Measurements from ENCODE around the gene IRF1.
A peak's percentile ranks its signal among the peaks of the same experiment; 100 is the strongest.

IRF1 gene

DNA sequence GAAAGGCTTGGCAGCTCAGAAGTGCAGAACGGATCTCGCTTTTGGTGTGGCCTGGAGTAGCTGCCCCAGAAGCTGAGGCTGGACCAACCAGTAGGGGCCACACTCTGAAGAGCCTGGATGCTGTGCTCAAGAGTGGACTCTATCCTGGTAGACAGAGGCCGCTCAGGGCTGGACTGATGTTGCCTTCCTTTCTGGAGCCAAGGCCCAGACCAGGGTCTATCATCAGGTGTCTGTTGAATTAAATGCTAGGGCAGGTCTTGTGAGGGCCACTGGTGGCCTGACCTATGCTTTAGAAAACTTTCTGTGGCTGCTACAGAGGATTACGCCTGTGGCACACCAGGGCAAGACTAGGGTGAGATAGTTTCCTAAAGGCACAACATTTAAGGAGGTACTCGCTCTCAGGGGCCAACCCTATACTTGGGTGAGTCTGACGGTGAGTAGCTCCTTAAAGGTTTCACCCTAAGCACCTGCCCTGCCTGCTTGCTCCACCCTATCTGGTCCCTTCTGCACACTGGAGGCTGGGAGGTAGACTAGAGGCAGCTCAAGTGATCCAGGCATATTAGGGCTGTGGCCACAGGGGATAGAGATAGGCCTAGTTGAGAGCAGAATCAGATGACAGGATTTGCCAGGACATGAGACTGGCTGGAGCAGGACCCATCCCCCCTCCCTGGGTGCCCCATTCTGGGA lies 9.8 kb upstream of the IRF1 start:
- no peak for DNase-seq

DNA sequence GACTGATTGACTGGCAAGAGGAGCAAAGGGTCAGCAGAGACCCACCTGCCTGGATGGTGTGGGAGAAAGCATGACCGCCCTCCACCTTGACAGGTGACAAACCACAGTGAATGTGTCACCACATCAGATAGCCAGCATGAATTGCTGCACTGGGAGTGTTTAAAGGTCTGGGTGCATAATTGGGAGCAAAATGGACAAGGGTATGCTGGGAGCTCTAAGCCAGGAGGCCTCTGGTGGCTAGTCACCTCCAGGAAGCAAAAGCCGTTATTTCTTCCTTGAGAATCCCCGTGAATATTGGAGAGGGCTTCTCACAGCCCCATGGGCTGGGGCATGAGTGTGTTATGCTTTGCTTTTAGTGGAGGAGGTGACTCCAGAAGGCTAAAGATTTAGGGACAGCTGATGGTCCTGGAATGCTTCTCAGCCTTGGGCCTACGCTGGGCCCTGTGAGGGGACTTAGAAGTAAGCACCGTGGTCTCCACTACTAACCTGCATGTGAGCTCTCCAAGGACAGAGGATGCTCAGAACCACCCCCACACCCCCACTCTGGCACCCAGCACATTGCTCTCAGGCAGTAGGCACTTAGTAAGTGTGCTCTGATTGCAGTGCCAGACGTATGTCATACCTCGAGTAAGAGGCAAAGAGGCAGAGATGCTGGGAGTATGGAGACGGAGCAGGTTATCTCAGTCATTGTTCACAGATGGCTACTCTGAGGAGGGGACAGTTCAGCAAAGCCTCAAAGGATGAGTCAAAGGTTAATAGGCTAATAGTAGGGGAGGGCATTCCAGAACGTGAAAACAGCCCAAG lies 9.1 kb upstream of the IRF1 start:
- DNase-seq: no peak

DNA sequence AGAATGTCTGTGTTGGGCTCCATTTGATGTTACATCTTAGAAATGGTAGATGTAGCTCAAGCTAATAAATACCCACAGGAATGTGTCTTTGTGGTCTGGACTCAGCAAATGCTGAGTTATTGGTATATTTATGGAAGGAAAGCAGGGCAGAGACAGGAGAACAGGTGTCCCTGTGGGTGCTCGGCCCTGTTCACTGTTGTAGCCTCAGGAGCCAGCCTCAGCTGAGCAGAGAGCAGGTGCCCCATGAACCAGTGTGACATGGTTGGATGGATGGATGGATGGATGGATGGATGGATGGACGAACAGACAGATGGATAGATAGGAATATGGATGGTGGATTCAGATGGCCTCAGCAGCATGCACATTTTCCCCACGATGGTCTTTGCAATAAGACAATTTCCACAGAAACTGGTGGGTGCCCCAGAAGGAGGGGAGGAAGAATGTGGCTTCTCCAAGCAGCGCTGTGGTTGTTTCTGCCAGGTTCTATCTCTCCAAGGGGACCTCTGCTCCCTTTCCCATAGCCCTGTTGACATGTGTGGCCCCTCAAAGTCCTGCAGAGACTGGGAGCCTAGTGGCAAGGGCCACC lies 8.2 kb upstream of the IRF1 start:
- DNase-seq: no peak

DNA sequence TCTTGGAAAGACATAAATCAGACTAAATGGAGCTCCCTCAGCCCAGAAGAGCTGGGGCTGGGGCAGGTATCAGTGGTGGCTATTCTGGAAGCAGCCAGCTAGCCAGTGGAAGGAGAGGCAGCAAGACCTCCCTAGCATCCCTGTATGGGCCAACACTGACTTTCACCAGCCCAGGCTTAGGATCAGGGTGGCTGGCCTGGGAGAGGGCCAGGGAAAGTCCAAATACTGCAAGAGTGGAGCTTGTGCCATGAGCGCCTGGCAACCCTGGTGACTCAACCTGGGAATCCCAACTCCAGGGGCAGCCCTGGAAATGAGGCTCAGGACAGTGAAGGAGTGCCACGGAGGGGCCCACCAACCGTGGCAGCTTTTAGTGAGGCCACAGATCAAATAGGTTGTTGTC lies 7.6 kb upstream of the IRF1 start:
- DNase-seq: no peak

DNA sequence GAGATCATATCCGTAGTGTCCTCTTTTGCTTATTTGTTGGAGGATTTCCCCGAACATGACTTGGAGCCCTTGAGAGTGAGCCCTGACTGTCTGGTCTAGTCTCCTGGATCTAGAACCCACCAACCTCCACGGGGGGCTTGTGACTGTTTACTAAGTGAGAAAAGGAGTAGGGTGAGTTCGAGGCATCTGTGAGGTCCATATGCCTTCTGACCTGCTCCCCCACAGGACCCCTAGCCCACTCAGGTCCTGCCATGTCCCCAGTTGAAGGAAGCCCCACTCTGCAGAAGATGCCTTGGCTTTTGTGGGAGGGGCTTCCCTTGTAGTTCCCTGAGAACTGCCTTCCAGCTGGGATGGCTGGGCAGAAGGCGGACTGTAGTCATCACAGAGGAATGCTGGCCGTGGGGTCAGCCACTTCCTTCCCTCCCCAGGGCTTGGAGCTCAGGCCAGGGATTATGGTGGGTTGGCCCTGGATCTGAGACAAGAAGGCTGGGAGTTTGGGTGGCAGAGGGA lies 7.0 kb upstream of the IRF1 start:
- no peak for DNase-seq

DNA sequence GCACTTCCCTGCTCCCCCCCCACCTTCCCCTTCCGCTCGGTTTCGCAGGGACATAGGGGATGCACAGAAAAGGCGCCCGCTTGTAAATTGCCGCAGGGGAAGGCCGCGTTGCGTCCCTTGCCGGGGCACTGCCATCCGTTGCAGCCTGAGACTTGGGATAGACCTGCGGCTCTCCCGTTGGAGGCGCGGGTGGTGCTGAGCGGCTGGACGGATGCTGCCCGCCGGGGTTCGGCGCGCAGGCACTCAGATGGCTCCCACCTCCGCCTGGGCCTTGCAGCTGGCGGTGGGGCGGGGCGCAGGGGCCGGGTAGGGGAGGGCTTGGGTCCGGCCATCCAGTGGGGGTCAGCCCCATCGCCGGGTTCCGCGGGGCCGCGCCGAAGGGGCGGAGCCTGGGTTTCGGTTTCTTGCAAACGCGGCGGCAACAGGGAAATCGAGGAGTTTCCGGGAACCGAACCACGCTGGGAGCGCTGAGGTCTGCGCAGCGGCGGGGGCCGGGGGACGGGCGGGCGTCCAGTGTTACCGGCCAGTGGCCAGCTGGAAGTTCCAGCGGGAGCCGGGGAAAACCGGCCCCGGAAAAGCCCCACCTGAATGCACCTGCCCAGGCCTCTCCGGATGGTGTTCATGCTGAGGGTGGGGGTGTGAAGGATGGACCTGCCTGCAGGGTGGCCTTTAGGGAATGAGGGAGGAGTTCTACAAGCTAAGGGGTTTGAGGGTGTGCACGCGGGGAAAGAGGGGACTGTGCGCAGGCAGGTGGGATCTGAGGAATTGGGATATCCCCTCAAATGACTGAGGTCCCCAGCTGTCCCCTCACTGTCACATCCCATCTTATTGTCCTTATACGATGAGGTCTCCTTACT lies 6.3 kb upstream of the IRF1 start:
- peak; percentile 44 for DNase-seq

DNA sequence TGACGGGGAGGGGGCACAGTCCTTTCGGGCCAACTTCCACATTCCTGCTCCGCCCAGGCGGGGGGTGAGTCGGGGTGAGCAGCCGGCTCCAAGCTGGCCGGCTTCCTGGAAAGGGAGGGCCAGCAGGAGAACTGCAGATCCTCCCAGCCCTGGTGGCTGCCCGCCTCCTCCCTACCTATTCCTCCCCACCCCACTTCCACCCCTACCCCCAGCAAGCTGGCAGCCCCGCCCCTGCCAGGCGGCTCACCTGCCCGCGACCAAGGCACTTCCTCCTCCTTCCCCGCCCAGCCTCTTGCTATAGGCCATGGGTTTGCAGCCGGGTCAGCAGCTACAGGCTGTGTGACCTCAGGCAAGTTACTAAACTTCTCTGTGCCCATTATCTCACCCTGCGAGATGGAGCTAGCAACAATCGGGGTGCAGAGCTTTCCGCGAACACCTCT lies 5.6 kb upstream of the IRF1 start:
- peak; percentile 86 for DNase-seq

DNA sequence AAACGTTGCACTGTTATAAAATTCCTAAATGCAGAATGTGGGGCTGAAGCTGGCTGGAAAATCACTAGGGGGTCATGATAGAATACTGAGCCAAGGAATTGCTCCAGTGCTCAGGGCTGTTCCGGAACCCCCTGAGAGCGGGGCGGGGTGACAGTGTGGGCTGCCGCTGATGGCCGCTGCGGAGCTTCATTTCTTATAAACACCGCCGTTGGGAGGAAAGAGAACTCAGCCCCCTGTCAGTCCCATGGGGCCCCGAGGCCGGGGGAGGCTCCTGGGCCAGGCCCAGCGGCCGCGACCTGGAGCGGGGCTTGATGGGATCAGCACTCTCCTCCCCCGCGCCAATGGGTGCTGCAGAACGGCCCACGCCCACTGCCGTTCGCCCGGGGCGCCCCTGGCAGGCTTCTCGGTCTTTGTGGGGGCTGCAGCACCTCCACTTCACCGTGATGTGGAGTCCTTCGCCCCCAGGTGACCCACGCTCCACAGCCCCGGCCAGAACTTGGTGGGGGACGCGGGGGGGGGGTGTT lies 5.2 kb upstream of the IRF1 start:
- DNase-seq: peak; percentile 51

DNA sequence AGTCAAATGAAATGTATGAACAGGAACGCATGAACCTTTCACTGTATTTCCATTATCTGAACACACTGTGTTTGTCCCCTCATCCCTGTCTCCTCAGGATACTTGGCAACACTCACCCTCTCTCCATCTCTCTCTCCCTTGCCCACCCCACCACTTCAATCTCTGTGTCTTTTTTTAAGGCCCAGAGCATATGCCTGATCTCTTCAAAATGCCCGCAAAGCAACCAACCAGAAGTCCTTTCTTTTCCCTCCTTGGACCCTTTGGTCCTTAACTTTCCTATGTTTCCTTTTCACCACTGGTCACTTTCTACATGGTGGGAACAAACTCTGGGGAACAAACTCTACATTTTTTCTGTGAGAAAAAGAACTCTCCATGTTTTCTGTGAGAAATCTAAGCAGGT lies 3.2 kb upstream of the IRF1 start:
- DNase-seq: no peak

DNA sequence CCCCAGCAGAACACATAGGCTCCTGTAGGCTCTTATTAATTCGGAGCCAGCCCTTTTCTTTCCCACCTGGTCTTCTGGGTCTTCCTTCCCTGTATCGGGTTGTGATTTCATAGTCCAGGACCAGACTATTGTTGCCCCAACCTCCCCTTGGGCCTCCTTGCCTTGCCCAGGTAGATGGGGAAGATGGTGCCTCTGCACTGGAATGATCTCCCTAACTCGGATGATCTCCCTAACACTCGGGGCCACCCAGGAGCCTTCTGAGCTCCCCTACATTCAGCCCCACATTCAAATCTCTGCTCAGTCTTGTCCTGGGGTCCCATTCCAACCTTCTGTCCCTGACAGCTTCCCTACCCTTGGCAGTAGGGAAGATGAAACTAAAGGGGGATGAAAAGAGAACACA lies 2.7 kb upstream of the IRF1 start:
- DNase-seq: no peak

DNA sequence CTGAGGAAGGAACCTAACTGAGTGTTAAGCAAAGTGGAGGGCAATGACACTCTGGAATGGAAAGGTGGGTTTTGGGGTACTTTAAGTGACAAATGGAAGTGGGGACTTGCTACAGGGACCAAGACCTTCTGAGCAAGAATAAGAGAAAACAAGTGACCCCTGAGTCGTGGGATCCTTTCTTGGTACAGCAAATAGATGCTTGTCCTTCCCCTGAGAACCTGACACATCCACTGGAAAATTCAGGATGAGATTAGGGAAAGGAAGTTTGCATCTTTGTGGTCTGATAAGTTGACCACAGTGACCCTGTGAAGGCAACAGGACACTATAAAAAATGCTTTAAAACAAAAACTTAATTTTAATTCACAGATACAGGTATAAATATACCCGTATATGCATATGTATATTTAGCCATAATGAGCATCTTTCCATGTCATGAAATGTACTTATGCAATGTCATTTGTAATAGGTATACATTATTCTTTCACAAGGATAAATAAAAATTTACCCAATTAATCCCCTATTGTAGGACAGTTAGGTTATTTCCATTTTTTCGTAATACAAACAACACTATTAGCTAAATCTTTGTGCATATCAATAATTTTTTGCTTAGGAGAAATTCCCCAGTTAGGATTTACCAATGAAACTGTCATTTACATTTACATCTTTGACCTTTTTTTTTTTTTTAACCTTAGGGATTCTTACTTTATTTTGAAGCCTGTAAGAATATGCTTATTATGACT lies 2.0 kb upstream of the IRF1 start:
- no peak for DNase-seq

DNA sequence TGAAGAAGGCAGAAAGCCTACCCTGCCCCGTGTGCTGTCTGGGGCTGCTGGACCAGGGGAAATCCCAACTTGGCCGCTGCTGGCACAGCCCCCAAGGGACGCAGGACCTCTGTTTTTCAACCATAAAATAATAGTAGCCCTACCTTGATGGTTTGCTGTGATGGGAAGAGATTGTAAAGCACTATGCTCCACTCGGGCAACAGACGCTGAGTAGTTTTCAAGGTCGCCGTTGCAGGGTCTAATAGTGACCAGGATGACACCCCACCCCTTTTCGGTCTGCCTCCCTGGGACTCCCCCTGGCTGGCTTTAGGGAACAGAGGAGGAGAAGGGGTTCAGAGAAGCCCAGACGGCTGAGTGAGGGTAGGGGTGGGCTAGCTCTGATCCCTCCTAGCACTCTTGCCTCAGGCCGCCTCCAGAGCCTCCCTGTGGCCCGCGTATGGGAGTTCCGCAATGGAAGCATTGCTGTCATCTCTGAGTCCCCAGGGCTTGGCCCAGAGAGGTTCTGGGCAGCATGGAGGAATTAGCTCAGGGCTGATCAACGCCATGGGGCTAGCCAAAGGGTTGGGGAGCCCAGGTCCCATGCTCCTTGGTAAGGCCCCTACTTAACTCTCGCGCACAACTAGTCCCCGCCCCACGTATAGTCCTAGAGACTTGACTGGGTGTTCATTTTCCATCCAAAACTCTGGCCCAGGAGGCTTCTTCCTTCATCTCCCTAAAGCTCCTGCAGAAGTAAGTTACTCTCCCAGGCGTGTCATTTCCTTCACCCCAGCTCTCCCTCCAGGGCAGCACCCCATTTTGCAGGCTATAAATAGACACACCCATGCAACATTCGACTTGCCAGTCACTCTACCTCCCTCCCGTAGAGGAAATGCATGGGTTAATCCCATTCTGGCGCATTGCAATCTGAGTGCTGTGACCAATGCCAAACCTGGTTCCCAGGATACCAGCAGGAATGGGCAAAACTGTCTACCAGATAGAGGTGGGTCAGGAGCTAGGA lies 1.1 kb upstream of the IRF1 start:
- peak; percentile 10 for DNase-seq

DNA sequence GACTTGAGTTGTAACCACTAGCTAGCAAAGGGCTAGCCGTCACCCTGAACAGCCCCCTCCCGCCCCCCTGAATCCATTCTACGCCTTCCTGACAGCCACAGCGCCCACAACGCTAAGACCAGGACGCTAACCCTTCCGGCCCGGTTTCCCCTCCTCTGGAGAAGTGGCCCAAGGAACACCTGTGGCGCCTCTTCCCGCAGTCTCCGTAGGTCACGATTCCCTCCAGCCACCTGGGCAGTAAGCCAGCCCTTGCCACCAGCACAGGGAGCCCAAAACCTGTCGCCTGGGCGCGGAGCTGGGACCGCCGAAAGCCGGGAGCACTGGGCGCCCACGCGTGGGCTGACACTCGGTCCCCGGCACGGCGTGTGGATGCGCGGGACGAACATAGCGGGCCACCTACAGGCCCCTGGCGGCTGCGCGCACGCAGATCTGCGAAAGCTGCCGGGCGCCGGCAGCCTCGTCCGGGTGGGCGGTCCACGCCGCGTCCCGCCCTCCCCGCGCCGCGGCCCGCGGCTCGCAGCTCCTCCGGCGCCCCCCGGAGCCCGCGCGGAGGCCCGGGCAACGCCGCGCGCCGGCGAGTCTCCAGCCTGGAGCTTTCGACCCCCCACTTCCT lies 596 bp downstream of the IRF1 start:
- peak; percentile 57 for DNase-seq

DNA sequence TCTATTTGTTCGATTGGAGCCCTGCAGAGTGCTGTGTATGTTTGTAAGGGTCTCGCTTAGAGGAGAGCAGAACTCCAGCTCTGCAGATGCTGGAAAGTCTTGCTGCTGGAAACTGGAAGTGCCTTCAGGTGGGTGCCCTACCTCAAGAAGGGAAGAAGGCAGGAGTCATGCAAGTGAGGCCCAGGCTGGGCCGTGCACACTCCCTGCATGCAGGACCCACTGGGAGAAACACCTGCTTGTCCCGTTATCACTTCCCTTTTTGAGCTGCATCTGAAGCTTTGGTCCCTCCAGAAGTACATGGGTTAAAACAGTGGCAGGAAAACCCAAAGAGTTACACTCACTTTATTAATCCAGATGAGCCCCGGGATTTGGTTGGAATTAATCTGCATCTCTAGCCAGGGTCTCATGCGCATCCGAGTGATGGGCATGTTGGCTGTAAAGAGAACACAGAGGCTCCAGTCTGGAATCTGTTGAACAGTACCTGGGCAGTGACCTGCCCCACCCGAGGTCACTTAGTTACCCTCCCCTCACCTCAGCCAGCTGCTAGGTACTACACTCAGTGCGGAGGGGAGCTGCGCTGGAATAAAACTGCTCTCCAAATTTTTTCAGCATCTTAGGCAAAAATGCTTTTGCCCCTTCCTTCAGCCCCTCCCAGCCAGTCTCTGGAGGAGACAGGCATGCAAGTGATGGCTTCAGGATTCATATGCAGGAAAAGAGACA lies 1.4 kb downstream of the IRF1 start:
- peak; percentile 1 for DNase-seq

DNA sequence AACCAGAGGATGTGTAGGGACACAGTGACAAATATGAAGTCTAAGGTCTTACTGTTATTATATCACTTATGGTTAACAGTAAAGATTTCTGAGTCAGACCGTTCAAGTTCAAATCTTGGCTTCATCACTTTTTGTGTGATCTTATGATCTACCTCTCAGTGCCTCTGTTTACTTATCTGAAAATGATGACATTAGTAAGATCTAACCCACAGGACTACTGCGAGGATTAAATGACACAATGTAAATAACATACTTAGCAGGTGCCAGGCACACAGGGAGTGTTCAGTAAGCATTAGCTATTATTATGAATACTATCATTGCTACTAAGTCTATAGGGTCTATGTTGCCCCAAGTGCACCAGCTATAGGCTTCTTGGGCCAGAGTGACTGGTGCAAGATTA lies 2.0 kb downstream of the IRF1 start:
- no peak for DNase-seq

DNA sequence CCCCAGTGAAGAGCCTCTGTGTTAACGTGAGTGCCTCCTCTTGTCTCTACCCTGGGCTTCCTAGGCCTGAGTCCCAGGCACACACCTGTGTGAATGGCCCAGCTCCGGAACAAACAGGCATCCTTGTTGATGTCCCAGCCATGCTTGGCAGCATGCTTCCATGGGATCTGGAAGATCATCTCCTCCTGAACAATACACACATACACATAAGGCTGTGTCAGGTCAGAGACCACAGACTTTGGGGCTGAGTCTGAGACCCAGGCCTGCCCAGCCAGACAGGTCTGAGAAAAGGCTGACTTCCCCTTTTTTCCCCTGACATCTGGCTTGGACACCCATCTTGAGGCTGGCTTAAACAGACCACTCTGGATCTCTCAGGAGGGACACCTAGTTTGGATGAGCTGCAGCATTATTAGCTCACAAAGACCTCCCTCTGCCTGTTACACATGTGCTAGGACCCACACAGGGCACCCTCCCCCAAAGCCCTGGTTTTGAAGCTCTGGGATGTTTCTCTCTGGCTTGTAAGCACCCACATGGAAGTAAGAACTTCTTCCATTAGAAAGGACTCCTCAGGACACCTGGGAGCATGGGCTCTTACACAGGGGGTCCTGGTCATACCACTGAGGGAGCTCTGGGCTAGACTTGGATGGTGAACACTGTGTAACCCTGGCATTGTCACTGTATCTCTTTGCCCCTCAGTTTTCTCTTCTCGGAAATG lies 2.6 kb downstream of the IRF1 start:
- no peak for DNase-seq

DNA sequence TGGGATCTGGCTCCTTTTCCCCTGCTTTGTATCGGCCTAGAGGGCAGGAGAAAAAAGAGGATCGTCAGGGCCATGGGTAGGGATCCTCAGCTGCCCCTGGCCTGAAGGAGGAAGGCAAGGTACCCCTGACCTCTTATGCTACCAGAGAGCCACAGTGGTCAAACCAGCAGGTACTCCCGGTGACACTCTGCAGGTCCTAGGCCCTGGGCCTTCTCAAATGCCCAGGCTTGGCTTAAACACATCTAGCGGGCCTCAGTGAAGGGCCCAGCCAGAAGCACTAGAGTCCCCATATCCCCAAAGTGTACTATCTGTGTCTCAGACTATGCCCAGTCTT lies 3.5 kb downstream of the IRF1 start:
- DNase-seq: peak; percentile 0

DNA sequence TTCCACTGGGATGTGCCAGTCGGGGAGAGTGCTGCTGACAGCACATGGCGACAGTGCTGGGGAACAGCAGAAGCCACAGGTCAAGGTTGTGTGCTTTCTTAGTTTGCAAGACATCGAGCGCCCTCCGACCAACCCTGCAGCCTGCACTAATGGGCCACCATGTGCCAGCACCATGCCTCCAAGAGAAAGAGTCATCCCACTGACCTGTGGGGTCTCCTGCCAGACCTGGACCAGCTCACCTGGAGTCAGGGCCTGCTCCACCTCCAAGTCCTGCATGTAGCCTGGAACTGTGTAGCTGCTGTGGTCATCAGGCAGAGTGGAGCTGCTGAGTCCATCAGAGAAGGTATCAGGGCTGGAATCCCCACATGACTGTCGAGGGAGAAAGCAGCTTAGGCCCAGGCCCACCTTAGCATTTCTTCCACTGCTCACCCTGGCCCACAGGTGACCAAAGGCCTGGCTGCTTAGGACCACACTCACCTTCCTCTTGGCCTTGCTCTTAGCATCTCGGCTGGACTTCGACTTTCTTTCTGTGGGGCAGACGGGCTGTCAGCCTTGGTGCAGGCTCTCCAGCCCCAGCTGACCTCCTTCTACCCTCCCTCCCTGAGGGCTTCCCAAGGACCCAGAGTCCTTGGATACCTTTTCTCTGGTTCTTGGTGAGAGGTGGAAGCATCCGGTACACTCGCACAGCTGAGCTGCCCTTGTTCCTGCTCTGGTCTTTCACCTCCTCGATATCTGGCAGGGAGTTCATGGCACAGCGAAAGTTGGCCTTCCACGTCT lies 4.1 kb downstream of the IRF1 start:
- peak; percentile 0 for DNase-seq

Data from activated effector memory CD4-positive, alpha-beta T cell treated with Interleukin-2 at 50 U/mL for 16 hours (primary cell).